H1 (cell line): ENCODE data around the gene RNASEL. TPM values are rescaled to one million over a fixed set of nuclear protein-coding genes. Genes with fewer than 3 reads are reported as not detected.

Experiments
- BACH1 ChIP-seq: IDR thresholded peaks from 2 replicates; pipeline ENCODE4 v1.6.1; 2012; ENCODE audit warnings: low read length, improper control_type of control experiment
- BCL11A ChIP-seq, 2 experiments: IDR thresholded peaks; one replicate each; pipeline ENCODE4 v1.6.1; 2011; ENCODE audit warnings: low read depth in 2 of 2, low read length in 2 of 2, mild to moderate bottlenecking in 2 of 2
- EZH2 ChIP-seq: fragments of 200-600 bp; sonication (generic); IDR thresholded peaks from 2 replicates; pipeline ENCODE4 v1.7.1; 2012; ENCODE audit warnings: low read depth, mild to moderate bottlenecking, moderate library complexity, low read length, inconsistent platforms; ENCODE audit not compliant: severe bottlenecking
- HDAC6 ChIP-seq: IDR thresholded peaks from one replicate; pipeline ENCODE4 v1.7.1; 2012; ENCODE audit warnings: low read depth, mild to moderate bottlenecking, inconsistent platforms, low read length, moderate library complexity
- RBBP5 ChIP-seq: IDR thresholded peaks from 2 replicates; pipeline ENCODE4 v1.7.1; 2012; ENCODE audit warnings: low read depth, mild to moderate bottlenecking, inconsistent platforms, low read length, moderate library complexity, borderline replicate concordance
- RFX5 ChIP-seq: IDR thresholded peaks from 2 replicates; pipeline ENCODE4 v1.6.1; 2011; ENCODE audit warnings: low read depth, low read length, improper control_type of control experiment, borderline replicate concordance
- TAF7 ChIP-seq: optimal IDR thresholded peaks from 2 replicates; pipeline ENCODE3; 2011; ENCODE audit warnings: low read depth, mild to moderate bottlenecking, inconsistent platforms, low read length, moderate library complexity, borderline replicate concordance
- polyA plus RNA-seq, 7 experiments: library from polyadenylated mRNA; depleted of rRNA in 3 of 7; stranded (reverse) in 5 of 7; unstranded in 2 of 7; fragments of >200 nt in 5 of 7; fragments of 200-250 nt in 2 of 7; gene quantifications; 1 replicate in 5 of 7; 2 replicates in 1 of 7; 4 replicates in 1 of 7; pipeline versions ENCODE4 v1.2.1 to v1.2.3, GENCODE V29; 2011 to 2013; ENCODE audit warnings: missing spikeins in 2 of 7, mixed read lengths in 2 of 7
- total RNA-seq: library from RNA; stranded (reverse); fragmentation: NEBNext Ultra II Directional; extraction: Animal tissue kit (Norgen Biotek cat#: 25700); gene quantifications from 2 replicates; pipeline ENCODE4 v1.2.1, GENCODE V29; 2021
- TF ChIP-seq, protein P1 (sequence below), 3 experiments: IDR thresholded peaks; 1 replicate in 2 of 3; 2 replicates in 1 of 3; pipeline versions ENCODE4 v1.5.1 to v1.6.1; 2011; ENCODE audit warnings: low read length in 3 of 3, mild to moderate bottlenecking in 3 of 3, inconsistent platforms in 2 of 3, low read depth in 1 of 3, moderate library complexity in 1 of 3; ENCODE audit not compliant: insufficient read depth in 1 of 3; ENCODE audit errors: control extremely low read depth in 1 of 3

RNASEL gene
- total and polyA plus RNA-seq, 2 of the 8 experiments (the other 6 are each of a cell fraction or from before 2014, with no cell fraction given) = 0.39 to 0.78 TPM

DNA sequence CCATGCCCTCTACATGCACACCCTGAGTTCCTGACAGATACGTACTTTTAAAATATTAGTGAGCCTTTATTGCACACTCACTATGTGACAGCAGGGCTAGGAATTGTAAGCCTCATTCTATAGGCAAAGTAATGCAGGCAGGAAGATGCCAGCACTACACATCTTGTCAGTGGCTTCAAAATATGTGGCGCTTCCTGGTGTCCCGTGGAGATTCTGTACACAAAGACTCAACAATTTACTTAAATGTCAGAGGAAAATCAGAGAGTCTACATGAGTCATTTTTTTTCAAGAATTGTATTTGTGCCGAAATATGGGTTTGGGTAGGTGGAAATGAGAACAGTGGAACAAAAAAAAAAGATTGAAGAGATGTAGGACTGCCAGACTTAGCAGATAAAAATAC, 27.6 kb downstream of the RNASEL start (continued):
- no peak for TF ChIP-seq RFX5
- no peak for TF ChIP-seq TAF7
- TF ChIP-seq HDAC6 = no peak
- TF ChIP-seq, protein P1, sequence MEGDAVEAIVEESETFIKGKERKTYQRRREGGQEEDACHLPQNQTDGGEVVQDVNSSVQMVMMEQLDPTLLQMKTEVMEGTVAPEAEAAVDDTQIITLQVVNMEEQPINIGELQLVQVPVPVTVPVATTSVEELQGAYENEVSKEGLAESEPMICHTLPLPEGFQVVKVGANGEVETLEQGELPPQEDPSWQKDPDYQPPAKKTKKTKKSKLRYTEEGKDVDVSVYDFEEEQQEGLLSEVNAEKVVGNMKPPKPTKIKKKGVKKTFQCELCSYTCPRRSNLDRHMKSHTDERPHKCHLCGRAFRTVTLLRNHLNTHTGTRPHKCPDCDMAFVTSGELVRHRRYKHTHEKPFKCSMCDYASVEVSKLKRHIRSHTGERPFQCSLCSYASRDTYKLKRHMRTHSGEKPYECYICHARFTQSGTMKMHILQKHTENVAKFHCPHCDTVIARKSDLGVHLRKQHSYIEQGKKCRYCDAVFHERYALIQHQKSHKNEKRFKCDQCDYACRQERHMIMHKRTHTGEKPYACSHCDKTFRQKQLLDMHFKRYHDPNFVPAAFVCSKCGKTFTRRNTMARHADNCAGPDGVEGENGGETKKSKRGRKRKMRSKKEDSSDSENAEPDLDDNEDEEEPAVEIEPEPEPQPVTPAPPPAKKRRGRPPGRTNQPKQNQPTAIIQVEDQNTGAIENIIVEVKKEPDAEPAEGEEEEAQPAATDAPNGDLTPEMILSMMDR (IDR thresholded peaks at IDR 0.05; ENCODE audit: control extremely low read depth in 1 of 3, insufficient read depth in 1 of 3, low read depth in 1 of 3, low read length in 3 of 3) = no peak
- TF ChIP-seq EZH2 = no peak
- no peak for TF ChIP-seq RBBP5
- TF ChIP-seq BCL11A (IDR thresholded peaks at IDR 0.05; ENCODE audit: low read depth in 2 of 2, low read length in 2 of 2) = no peak
- TF ChIP-seq BACH1 = no peak
- TF ChIP-seq, all 59 proteins: peak for 0
